Measurements from ENCODE around the gene HNRNPCL1. TPM values are rescaled to one million over a fixed set of nuclear protein-coding genes. Genes with fewer than 3 reads are reported as not detected.
"Not testable (repeated sequence)": the region's sequence is repeated elsewhere in the genome, so short reads cannot be mapped to it uniquely, and the experiment has no call there.

Gene HNRNPCL1
- polyA plus RNA-seq, 1 donor (not counting 4 experiments of a cell fraction or from before 2014, with no cell fraction given), result not detected

DNA sequence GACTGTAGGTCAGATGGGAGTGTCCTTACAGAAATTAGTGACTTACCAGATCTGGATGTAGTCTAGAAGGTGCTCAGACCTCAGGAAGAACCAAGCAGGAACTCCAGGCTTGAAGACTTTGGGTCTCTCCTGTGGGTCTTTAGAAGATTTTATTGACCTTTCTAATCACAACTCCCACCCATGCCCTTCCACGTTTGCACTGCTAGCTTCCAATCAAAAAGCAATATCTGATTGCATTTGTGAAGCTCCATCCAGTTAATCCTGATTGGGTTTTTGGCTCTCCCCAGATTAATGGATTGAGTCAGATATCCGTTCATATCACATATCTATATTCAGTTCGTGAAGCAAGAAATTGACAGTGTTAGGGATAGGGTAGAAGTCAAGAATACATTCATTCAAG is 17.2 kb downstream of the HNRNPCL1 start, which contains the start of gene PRAMEF11:
PRAMEF11 (minus strand) TSS at position 101 of the 400 bp plus-strand sequence. CDS start 2,621 bp downstream, outside the sequence.
- H3K9me3 ChIP-seq (ENCODE audit: control insufficient read depth, low read depth, low read length); DNase-seq (ENCODE audit: low read depth, low spot score); H3K9me1 ChIP-seq (ENCODE audit: control insufficient read depth, extremely low read depth, insufficient read depth, low read length); H3K9ac ChIP-seq (ENCODE audit: control insufficient read depth, extremely low read depth, insufficient read depth, low read length); H3K4me2 ChIP-seq (ENCODE audit: control insufficient read depth, extremely low read depth, insufficient read depth, low read depth, low read length); H3K4me1 ChIP-seq (ENCODE audit: control insufficient read depth, extremely low read depth, insufficient read depth, low read length); FAIRE-seq; H3K36me3 ChIP-seq (ENCODE audit: control insufficient read depth in 2 of 2, extremely low read depth in 1 of 2, insufficient read depth in 2 of 2, low read length in 2 of 2); H3K27me3 ChIP-seq (ENCODE audit: control insufficient read depth, extremely low read depth, insufficient read depth, low read length); H3K79me2 ChIP-seq (ENCODE audit: control insufficient read depth, insufficient read depth, low read length); H2AFZ ChIP-seq (ENCODE audit: control insufficient read depth, low read length); H3K27ac ChIP-seq (ENCODE audit: control insufficient read depth, insufficient read depth, low read length); H3K4me3 ChIP-seq (ENCODE audit: control insufficient read depth in 2 of 3, extremely low read depth in 1 of 3, insufficient read depth in 2 of 3, low read depth in 1 of 3, low read length in 3 of 3); H4K20me1 ChIP-seq (ENCODE audit: control insufficient read depth, extremely low read depth, insufficient read depth, low read length); dilution Hi-C loops (cut with MboI; ENCODE audit: extremely low pct_ligation_motif_present, low sequenced_read_pairs): not testable (repeated sequence)

DNA sequence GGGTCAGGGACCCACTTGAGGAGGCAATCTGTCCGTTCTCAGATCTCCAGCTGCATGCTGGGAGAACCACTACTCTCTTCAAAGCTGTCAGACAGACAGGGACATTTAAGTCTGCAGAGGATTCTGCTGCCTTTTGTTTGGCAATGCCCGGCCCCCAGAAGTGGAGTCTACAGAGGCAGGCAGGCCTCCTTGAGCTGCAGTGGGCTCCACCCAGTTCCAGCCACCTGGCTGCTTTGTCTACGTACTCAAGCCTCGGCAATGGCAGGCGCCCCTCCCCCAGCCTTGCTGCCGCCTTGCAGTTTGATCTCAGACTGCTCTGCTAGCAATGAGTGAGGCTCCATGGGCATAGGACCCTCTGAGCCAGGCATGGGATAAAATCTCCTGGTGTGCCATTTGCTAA is 29.5 kb downstream of the HNRNPCL1 start:
- H3K9me1 ChIP-seq (ENCODE audit: control insufficient read depth, extremely low read depth, insufficient read depth, low read length); H4K20me1 ChIP-seq (ENCODE audit: control insufficient read depth, extremely low read depth, insufficient read depth, low read length); H3K4me3 ChIP-seq (ENCODE audit: control insufficient read depth in 2 of 3, extremely low read depth in 1 of 3, insufficient read depth in 2 of 3, low read depth in 1 of 3, low read length in 3 of 3); H2AFZ ChIP-seq (ENCODE audit: control insufficient read depth, low read length); FAIRE-seq; H3K79me2 ChIP-seq (ENCODE audit: control insufficient read depth, insufficient read depth, low read length); dilution Hi-C loops (cut with MboI; ENCODE audit: extremely low pct_ligation_motif_present, low sequenced_read_pairs); H3K9me3 ChIP-seq (ENCODE audit: control insufficient read depth, low read depth, low read length); H3K4me1 ChIP-seq (ENCODE audit: control insufficient read depth, extremely low read depth, insufficient read depth, low read length); H3K36me3 ChIP-seq (ENCODE audit: control insufficient read depth in 2 of 2, extremely low read depth in 1 of 2, insufficient read depth in 2 of 2, low read length in 2 of 2); H3K27ac ChIP-seq (ENCODE audit: control insufficient read depth, insufficient read depth, low read length); DNase-seq (ENCODE audit: low read depth, low spot score); H3K4me2 ChIP-seq (ENCODE audit: control insufficient read depth, extremely low read depth, insufficient read depth, low read depth, low read length); H3K27me3 ChIP-seq (ENCODE audit: control insufficient read depth, extremely low read depth, insufficient read depth, low read length); H3K9ac ChIP-seq (ENCODE audit: control insufficient read depth, extremely low read depth, insufficient read depth, low read length): not testable (repeated sequence)

DNA sequence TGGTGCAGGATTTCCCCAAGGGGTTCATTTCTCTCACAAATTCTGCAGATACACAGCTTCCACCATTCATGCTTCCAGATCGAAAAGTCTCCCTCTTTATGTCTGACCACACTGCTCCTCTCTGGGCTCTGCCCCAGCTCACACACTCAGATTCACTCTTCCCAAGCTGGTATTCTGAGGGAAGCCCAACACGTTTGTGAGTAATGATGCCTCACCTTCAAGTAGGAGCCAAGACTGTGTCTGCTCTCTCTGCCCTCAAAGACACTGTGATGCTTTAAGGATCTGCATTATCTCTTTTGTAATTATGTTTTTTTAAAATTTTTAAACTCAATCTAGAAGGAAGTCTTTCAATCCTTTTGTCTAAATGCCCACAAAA is 37.1 kb downstream of the HNRNPCL1 start:
- Histone ChIP-seq H3K4me3 (ENCODE audit: control insufficient read depth in 2 of 3, extremely low read depth in 1 of 3, insufficient read depth in 2 of 3, low read depth in 1 of 3, low read length in 3 of 3) (peak overlapping the region in 1 of 3 experiments; percentile 34), H4K20me1 (ENCODE audit: control insufficient read depth, extremely low read depth, insufficient read depth, low read length) (no peaks in the 10 kb centered on the region), H3K9me1 (ENCODE audit: control insufficient read depth, extremely low read depth, insufficient read depth, low read length) (no peaks in the 10 kb centered on the region), H3K79me2 (ENCODE audit: control insufficient read depth, insufficient read depth, low read length) (no peaks in the 10 kb centered on the region), H3K36me3 (ENCODE audit: control insufficient read depth in 2 of 2, extremely low read depth in 1 of 2, insufficient read depth in 2 of 2, low read length in 2 of 2) (no peaks in the 10 kb centered on the region), H3K4me2 (ENCODE audit: control insufficient read depth, extremely low read depth, insufficient read depth, low read depth, low read length) (peak overlapping the region; percentile 85), H3K9me3 (ENCODE audit: control insufficient read depth, low read depth, low read length) (no peaks in the 10 kb centered on the region), H3K27ac (ENCODE audit: control insufficient read depth, insufficient read depth, low read length) (peak overlapping the region; percentile 65), H2AFZ (ENCODE audit: control insufficient read depth, low read length) (no peak overlapping the region), H3K27me3 (ENCODE audit: control insufficient read depth, extremely low read depth, insufficient read depth, low read length) (no peaks in the 10 kb centered on the region), H3K4me1 (ENCODE audit: control insufficient read depth, extremely low read depth, insufficient read depth, low read length) (peaks cover 25% of the 10 kb centered on the region), H3K9ac (ENCODE audit: control insufficient read depth, extremely low read depth, insufficient read depth, low read length) (peak overlapping the region; percentile 48)
- FAIRE-seq (peak; percentile 23), DNase-seq (ENCODE audit: low read depth, low spot score) (no peak)
- TF ChIP-seq, protein P1, sequence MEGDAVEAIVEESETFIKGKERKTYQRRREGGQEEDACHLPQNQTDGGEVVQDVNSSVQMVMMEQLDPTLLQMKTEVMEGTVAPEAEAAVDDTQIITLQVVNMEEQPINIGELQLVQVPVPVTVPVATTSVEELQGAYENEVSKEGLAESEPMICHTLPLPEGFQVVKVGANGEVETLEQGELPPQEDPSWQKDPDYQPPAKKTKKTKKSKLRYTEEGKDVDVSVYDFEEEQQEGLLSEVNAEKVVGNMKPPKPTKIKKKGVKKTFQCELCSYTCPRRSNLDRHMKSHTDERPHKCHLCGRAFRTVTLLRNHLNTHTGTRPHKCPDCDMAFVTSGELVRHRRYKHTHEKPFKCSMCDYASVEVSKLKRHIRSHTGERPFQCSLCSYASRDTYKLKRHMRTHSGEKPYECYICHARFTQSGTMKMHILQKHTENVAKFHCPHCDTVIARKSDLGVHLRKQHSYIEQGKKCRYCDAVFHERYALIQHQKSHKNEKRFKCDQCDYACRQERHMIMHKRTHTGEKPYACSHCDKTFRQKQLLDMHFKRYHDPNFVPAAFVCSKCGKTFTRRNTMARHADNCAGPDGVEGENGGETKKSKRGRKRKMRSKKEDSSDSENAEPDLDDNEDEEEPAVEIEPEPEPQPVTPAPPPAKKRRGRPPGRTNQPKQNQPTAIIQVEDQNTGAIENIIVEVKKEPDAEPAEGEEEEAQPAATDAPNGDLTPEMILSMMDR (optimal IDR thresholded peaks at IDR 0.05 in 1 of 3, IDR thresholded peaks at IDR 0.05 in 1 of 3, conservative IDR thresholded peaks at IDR 0.05 in 1 of 3; ENCODE audit: extremely low read depth in 1 of 3, insufficient read depth in 2 of 3, low read length in 3 of 3), result no peak
- TF ChIP-seq EZH2 (IDR thresholded peaks at IDR 0.05; ENCODE audit: low read length), result no peak
- dilution Hi-C loops (cut with MboI; ENCODE audit: extremely low pct_ligation_motif_present, low sequenced_read_pairs), result no loop called here
